Measurements from ENCODE around the gene WDFY3.

DNA sequence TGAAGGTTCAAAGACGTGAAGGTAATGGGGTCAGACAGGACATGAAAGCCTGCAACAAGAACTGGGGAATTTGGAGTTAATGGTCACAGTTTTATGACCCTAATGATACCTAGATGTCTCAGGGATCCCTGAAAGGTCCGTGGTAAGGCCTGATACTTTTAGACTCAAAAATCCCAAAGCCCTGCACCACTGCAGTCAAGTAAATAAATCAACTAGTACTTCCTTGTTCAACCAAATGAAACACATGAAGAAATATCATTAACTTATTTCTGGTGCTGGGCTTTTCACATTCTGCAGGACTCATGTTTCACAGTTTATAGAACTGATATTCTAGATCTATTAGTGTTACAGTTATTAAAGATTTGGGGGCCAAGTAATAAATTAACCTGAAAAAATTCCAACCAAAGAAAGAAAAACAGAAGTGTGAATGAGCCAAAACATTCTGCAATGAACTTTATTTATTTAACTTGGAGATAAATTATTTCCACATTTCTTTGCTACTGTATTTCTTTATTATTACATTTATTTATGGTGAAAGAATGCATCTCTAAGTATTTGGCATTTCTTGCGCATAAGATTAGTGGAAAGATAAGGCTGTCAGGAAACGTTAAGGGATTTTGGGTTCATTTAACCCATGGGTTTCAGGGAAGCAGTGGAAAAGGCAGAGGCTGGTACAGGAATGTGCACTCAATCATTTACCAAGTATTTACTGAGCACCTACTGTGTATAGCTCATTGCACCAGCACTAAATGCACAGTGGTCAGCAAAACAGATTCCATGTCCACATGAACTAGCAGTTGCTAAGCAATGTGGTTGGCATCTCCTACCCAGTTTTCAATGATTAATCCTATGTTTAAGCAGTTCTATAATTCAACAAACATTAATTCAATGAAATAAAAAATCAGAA lies 8.7 kb downstream of the WDFY3 start:
- TF ChIP-seq, protein P1, sequence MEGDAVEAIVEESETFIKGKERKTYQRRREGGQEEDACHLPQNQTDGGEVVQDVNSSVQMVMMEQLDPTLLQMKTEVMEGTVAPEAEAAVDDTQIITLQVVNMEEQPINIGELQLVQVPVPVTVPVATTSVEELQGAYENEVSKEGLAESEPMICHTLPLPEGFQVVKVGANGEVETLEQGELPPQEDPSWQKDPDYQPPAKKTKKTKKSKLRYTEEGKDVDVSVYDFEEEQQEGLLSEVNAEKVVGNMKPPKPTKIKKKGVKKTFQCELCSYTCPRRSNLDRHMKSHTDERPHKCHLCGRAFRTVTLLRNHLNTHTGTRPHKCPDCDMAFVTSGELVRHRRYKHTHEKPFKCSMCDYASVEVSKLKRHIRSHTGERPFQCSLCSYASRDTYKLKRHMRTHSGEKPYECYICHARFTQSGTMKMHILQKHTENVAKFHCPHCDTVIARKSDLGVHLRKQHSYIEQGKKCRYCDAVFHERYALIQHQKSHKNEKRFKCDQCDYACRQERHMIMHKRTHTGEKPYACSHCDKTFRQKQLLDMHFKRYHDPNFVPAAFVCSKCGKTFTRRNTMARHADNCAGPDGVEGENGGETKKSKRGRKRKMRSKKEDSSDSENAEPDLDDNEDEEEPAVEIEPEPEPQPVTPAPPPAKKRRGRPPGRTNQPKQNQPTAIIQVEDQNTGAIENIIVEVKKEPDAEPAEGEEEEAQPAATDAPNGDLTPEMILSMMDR (IDR thresholded peaks at IDR 0.05; ENCODE audit: insufficient read depth, low read length, poor library complexity, severe bottlenecking), result no peak
- TF ChIP-seq EZH2phosphoT487 (conservative IDR thresholded peaks at IDR 0.05; ENCODE audit: low read length), result no peak

Measured in SU-DHL-6 (cell line).